ENCODE results near the gene AKIP1.

DNA sequence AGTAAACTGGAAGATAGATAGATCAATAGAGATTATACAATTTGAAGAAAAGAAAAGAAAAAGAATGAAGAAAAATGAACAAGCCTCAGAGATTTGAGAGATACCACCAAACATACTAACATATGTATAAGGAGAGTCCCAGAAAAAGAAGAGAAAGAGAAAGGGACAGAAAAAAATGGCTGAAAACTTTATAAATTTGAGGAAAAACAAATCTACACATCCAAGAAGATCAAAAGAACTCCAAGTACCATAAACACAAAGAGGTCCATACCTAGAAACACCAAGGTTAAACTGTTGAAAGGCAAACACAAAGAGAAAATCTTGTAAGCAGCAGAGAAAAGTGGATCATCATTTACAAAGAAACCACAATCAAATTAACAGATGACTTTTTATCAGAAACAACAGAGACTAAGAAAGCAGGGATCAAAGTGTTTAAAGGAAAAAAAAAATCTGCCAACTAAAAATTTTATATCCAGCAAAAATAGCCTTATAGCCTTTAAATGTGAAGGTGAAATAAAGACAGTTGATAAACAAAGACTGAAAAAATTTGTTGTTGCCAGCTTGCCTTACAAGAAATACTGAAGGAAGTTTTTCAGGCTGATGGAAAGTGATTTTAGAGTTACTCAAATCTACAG lies 11.8 kb upstream of the AKIP1 start:
- no peak for TF ChIP-seq CTCF (IDR thresholded peaks at IDR 0.05)
- no peak for TF ChIP-seq EP300 (IDR thresholded peaks at IDR 0.05; ENCODE audit: low read depth)
- no peak for TF ChIP-seq POLR2A (IDR thresholded peaks at IDR 0.05)

Data from transverse colon (tissue), 3 donors.